HL-60/S4 treated with retinoic acid at 250 ng/mL for 4 days and 3 days (cell line): ENCODE data around the gene CIAO2B.

ENCODE experiments used
- in situ Hi-C: fragments of 300-500 bp; cut with MboI; formaldehyde crosslinking; loops from 2 replicates; pipeline ENCODE4 v1.7.0; 2022; ENCODE audit warnings: low sequenced_read_pairs

Gene CIAO2B

GRCh38 chr16:66923247-66923731 lies 10.9 kb downstream of the CIAO2B start:
- in situ Hi-C loops = no loop called here

DNA sequence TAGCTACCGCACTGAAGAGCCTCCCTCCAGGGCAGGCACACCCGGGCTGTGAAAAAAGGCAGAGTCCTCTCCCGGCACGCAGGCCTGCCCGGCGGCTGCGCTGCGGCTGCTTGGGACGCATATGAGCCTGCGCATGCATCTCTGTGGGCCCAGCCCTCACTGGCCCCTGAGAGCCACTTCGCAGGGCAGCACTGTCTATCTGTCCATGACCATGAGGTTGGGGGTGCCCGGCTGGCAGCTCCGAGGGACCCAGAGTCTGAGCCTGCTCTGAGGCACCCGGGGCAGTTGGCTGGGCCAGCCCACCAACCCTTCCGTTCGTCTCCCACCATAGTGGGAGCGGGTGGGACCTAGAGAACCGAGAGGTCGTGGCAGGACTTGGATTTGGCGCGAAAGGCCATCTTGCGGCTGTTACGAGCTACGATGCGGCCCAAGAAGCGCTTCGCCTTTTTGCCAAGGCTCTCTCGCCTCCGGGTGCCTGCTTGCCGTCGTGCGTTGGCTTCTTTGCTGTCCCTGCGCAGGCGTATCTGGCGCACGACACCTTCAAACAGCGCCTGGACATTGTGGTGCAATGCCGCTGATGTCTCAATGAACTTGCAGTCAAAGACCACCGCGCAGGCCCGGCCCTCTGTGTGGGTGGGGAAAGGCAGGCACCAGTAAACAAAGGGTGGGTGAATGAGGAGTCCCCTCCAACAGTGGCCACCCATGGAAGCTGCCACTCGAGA lies 12.3 kb downstream of the CIAO2B start:
- in situ Hi-C loops = no loop called here

DNA sequence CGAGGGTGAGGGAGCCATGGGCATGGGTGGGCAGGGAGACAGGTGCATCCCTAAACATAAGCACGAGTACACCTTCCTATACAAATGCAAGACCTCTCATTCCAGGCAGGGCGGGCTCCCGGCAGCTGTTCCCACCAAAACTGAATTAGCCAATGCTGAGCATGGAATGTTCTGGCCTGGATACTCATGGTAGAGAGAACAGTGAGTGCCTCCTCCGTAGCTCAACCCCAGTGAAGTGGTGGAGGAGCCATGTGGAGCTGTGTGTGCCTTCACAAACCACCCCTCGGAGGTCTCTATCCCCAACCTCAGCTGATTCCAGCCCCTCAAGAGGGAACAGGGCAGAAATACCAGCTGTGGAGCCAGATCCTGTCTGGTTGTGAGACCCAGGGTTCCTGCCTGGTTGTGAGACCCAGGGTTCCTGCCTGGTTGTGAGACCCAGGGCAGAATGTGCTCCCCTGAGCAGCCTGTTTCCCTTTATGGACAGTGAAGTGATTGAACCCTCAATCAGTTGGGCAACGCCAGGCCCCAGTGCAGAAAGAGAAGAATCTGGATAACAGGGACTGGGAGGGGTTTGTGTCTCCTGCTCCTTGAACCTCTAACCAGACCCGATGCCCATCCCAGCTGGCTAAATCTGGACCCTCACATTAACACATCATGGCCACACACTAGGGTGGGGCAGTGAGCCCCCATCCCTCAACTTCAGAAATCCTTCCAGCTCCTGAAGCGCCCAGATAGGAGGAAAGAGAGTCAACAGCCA lies 13.1 kb downstream of the CIAO2B start:
- in situ Hi-C loops = no loop called here

- in situ Hi-C loops = no loop called here
These were observed 14.0 kb downstream of the CIAO2B start for GRCh38 chr16:66920299-66920590.

DNA sequence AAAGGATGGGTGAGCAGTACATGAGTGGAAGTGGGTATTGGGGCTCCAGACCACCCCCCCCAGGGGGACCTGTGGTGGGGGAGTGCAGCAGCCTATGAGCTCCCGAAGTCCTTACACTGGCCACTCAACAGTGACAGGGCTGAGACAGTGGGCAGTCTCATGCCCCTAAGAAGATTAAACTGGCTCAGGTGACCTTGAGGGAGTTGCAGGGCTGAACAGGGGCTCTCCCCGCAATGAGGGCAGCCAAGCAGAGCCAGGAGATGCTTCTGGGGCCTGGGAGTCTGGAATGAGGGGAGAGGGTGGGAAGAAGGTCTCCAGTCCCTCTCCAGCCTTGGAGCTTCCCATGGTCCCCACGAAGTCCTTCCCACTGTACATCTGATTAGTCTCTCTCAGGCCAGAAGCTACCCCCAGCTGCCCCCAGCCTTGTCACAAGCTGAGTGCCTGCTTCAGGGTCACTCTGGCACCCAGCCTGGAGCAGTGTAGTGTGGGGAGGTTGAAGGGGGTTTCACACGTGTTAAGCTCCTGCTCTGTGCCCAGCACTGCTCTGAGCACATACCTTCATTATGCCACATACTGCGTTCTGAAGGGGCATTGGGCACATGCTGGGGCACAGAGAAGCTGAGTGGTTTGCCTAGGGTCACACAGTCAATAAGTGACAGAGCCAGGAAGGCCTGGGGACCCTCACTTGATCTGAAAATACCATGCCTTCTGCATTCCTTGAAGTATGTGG lies 14.5 kb downstream of the CIAO2B start:
- in situ Hi-C loops = no loop called here

DNA sequence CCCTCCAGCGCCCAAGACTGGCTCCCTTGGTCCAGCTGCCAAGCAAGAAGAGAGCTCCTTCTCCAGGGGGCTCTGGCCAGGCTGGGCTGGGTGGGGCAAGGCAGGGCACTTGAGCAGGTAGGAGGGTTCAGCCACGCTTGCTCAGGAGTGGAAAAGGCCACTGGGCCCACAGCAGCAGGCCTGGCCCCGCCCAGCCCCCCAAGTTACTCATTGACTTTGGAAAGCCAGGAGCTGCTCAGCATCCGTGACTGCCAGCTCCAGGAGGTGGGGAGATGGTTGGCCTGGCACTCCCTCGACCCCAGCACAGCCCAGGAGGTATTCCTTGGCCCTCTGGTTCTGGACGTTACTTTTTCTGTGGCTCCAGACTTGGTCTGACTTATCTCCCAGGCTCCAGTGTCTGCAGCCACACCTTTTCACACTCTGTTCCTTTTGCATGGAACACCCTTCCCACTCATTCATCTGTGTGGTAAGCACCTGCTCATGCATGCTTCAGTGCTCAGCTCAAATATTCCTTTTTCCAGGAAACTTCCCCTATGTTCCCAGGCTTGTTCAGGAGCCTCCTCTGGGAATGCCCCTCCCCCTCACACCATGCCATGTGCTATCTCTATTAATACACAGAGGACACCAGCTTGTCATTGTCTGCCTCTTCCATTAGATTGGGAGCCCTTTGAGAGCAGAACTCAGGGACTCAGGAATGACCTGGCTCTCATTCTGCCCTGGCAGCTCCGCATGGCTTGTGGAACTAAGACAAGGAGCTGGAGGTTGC lies 15.2 kb downstream of the CIAO2B start, which contains the start of gene CDH16:
TSS of gene CDH16 (minus strand) at position 83 of the 766 bp plus-strand sequence. CDS start 820 bp downstream, outside the sequence.
- in situ Hi-C loops = no loop called here

DNA sequence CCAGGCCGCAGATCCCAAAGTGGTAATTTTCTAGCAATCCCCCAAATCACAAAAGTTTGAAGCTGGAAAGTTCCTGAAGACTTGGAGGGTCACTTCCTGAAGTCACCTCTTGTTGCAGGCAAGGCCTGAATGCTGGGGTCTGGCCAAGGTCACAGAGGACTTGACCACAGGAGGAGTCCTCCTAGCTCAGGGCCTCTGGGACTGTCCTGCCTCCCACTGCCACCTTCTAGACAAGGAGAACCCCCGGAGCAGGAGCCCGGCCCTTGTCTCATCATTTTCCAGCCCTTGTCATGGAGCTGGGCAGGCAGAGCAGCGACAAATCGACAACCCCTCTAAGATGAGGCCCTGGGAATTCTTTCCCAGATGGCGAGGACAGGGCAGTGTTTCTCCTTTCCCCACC lies 15.8 kb downstream of the CIAO2B start:
- in situ Hi-C loops = no loop called here

- in situ Hi-C loops = no loop called here
These were observed 16.5 kb downstream of the CIAO2B start for GRCh38 chr16:66917741-66918140.

GRCh38 chr16:66916518-66916917 lies 17.7 kb downstream of the CIAO2B start:
- in situ Hi-C loops = no loop called here

DNA sequence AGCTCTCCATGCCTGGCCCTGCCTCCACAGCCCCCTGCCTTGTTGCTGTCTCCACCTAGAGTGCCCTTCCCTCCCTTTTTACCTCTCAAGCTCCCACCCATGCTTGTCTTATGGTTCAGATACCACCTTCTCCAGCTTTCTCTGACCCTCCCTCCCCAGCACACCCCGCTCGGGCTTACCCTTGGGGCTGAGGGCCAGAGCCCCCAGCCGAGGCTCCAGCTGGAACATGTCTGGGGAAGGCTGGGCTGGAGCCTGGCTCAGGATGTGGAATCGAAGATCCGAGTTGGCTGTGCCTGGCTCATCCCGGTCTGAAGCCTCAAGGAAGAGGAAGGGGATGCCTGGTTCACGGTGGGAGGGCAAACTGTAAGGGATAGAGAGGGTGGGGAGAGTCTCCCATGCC lies 19.2 kb downstream of the CIAO2B start:
- in situ Hi-C loops = no loop called here

DNA sequence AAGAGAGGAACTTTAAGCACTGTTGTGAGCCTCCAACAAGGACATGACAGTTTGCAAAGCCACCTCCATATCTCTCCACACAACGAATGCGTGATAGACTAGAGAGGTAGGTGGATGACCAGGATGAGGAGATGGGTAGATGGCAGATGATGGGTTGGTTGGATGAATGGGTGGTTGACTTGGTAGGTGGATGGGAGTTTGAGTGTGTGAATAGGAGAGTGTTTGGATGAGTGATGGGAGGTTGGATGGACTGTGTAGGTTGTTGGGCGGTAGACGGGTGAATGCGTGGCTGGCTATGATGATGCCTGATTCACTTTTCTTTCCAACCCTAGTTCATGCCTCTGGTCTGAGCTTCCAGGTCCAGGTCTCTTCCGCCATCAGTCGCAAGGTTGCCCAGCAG lies 19.7 kb downstream of the CIAO2B start:
- in situ Hi-C loops = no loop called here

GRCh38 chr16:66913711-66914110 lies 20.5 kb downstream of the CIAO2B start:
- in situ Hi-C loops = no loop called here

DNA sequence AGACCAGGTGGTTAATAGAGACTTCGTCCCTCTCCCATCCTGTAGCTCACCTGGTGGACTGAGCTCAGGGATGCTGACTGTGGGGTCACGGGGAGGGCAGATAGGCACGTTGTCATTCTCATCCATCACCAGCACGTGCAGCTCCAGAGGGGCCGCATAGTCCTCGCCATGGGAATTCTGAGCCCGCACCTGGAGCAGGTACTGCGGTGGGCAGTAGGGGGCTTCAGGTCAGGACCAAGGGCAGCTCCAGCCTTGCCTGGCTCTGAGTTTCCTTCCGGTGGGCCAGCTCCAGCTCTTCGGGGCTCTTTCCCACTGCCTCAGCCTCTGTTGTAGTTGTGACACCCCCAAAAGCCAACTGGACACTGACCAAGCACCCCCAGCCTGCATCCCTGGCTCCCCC lies 21.1 kb downstream of the CIAO2B start:
- in situ Hi-C loops = no loop called here

- in situ Hi-C loops = no loop called here
These were observed 22.4 kb downstream of the CIAO2B start for GRCh38 chr16:66911801-66912200.

- in situ Hi-C loops = no loop called here
These were observed 23.1 kb downstream of the CIAO2B start for GRCh38 chr16:66911112-66911511.

GRCh38 chr16:66910175-66910940 lies 23.8 kb downstream of the CIAO2B start:
- in situ Hi-C loops = no loop called here

- in situ Hi-C loops = no loop called here
These were observed 25.2 kb downstream of the CIAO2B start for GRCh38 chr16:66908762-66909559.

DNA sequence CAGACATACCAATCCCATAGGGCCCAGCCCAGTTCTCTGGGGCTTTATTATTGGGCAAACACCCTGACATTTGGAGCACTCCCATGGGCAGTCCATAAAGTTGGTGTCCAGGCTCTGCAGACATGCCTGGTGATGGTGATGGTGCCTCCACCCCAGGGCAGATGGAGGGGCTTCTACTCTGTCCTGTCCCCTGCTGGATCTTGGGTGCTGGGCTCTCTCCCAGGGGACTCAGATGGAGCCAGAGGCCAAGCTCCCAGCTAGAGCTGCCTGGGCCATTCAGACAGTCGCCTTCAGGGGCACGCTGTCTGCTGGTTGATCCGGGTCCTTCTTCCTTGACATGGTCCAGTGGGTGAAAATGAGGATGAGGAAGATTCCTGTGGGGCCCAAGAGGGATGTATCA lies 26.1 kb downstream of the CIAO2B start:
- in situ Hi-C loops = no loop called here
